SHP77 treated with DMSO at 0.1 percent for 48 hours (cell line): ENCODE results near the gene ZC3H4.
"Not testable (repeated sequence)": the region's sequence is repeated elsewhere in the genome, so short reads cannot be mapped to it uniquely, and the experiment has no call there.

ENCODE experiments used
- DNase-seq: peaks from one replicate; lab custom pipeline; 2025; lab: John Stamatoyannopoulos, UW

The ZC3H4 gene

GRCh38 chr19:47084879-47085439, 28.6 kb downstream of the ZC3H4 start:
- no peak for DNase-seq

GRCh38 chr19:47082493-47082892, 31.1 kb downstream of the ZC3H4 start:
- DNase-seq: no peak

DNA sequence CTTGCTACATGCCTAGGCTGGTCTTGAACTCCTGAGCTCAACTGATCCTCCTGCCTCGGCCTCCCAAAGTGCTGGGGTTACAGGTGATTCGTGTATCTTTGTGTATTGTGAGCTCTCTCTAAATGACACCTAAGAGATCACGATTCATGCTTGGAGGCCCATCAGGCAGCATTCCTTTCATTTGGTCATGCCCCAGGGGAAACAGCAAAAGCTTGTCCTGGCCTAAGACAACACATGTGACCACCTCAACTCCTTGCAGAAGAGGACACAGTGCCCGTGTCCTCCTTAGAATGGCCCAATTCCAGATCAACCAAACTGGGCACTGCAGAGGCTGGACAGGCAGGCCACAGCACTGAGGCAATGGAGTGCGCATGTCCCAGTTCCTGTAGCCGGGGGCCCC, 32.5 kb downstream of the ZC3H4 start:
- DNase-seq: no peak

DNA sequence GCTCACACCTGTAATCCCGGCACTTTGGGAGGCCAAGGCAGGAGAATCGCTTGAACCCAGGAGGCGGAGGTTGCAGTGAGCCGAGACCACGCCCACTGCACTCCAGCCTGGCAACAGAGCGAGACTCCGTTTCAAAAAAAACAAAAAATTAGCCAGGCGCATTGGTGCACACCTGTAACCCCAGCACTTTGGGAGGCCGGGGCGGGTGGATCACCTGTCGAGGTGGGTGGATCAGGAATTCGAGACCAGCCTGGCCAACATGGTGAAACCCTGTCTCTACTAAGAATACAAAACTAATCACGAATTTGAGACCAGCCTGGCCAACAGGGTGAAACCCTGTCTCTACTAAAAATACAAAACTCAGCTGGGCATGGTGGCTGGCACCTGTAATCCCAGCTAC, 35.2 kb downstream of the ZC3H4 start:
- not testable (repeated sequence) for DNase-seq

DNA sequence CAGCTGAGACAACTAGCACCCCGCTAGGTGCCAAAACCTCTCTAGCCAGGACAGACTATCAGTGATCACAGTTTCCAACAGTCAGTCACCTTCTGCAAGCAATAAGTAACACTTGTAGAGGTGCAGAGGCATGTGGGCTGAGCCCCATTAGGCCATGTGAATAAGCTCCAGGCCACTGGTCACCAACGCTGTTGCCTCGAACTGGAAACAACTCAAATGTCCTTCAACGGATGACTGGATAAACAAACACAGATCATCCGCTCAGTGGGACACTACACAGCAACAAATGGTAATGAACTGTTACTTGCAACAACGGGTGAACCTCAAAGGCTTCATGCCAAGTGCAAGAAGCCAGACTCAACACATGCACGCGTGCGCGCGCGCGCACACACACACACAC, 37.6 kb downstream of the ZC3H4 start:
- no peak for DNase-seq

DNA sequence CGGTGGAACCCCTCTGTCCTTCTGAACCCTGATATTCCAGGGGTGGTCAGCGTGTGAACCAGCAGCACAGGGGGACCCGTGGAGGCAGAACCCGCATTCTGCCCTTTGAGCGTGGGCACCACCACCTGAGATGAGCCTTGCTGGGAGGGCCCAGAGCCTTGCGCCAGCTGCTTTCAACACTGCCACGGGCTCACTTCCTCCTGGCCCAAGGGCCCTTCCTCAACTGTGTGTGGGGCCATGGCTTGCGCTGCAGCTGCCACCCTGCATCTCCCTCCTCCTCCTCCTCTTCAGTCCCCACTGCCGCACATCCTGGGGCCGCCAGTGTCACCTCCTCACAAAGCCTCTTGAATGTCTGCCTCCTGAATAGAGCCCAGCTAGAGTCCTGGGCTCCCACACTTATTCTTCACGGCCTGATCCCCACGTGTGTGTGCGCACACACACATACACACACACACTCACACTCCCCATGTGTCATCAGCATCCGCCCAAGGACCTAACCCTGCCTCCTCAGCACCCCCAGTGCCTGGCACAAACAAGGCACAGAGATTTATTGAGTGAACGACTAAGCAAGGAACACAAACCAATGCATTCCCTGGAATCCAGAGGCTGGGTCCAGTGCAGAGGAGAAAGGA, 38.3 kb downstream of the ZC3H4 start:
- no peak for DNase-seq

GRCh38 chr19:47074621-47075020, 39.0 kb downstream of the ZC3H4 start:
- no peak for DNase-seq

- no peak for DNase-seq
Observed at GRCh38 chr19:47073574-47073973, 40.0 kb downstream of the ZC3H4 start.

DNA sequence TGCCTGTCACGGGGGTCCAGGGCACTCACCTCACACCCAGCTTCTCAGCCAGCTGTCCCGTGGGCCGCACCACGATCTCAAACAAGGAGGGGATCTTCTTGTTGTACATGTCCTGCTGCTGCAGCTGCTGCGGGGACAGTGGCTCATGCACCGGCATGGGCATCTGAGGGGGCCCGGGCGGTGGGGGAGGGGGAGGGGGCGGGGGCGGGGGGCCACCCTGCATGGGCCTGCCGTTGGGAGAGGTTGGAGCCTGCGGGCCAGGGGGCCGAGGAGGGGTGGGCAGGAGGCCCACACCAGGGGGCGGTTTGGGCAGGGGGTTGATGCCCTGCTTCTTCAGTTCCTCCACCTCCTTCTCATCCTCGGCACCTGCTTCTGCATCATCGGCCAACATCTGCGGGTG, 41.3 kb downstream of the ZC3H4 start:
- DNase-seq: no peak

GRCh38 chr19:47071731-47072130, 41.8 kb downstream of the ZC3H4 start:
- no peak for DNase-seq

GRCh38 chr19:47070756-47071155, 42.8 kb downstream of the ZC3H4 start:
- DNase-seq: no peak

DNA sequence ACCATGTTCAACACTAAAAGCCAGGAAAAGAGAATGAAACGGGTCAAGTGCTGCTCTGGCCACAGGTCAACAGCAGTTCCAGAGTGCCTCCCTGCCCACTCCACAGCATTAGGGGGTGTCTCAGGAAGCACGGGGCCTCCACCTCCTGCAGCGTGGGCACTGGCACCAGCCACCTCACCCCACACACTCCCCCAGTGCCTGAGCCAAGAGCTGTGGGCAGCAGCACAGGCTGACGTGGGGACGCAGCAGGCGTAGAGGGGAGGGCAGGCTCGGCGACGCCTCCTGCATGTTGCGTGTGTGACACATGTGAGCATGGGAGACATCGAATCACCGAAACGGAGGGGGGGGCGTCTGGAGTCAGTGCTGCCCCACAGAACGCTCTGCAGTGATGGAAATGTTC, 43.8 kb downstream of the ZC3H4 start:
- no peak for DNase-seq

- no peak for DNase-seq
Observed at GRCh38 chr19:47068876-47069406, 44.6 kb downstream of the ZC3H4 start.

DNA sequence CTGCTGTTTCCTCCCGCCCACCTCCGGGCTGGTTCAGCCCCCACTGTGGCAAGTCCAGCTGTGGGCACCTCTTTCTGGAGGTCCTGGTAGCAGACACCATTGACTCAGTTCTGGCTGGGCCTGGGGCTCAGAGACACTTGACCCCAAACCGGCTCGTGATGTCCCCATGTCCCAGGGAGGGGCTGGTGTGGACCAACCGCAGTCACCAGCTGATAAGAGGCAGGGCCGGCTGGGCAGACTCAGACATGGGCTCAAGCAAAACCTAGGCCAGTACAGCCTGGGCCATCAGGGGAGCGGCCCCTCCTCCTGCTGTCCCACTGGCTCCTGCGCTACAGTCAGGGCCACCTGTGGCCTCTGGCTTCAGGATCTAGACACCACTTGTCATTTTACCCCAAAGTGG, 45.3 kb downstream of the ZC3H4 start:
- DNase-seq: no peak

DNA sequence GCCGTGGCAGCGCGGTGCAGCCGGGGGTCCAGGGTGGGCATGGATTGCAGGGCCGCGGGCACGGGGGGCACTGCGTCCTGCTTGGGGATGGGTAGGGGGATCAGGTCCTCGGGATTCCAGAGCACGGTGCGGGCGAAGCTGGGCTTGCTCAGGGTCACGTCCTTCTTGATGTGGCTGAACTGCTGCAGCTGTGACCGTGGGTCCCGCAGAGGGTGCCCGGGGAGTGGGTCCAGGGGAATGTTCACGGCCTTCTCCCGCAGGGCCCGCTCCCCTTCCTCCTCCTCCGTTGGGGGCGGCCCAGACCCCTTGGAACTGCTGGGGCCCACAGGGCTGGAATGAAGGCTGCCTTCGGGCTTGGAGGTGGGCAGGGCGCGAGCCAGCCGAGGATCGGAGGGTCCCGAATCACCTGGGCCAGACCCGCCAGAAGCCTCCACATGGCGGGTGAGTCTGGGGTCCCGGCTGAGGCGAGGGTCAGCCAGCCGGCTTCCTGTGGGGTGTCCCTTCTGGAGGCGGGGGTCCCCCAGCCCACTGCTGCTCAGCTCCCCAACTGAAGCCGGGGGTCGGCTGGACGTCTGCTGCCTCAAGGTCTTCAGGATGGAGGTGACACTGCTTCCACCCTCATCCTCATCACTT, 46.2 kb downstream of the ZC3H4 start:
- DNase-seq: no peak

GRCh38 chr19:47066376-47067214, 47.0 kb downstream of the ZC3H4 start:
- DNase-seq: no peak

DNA sequence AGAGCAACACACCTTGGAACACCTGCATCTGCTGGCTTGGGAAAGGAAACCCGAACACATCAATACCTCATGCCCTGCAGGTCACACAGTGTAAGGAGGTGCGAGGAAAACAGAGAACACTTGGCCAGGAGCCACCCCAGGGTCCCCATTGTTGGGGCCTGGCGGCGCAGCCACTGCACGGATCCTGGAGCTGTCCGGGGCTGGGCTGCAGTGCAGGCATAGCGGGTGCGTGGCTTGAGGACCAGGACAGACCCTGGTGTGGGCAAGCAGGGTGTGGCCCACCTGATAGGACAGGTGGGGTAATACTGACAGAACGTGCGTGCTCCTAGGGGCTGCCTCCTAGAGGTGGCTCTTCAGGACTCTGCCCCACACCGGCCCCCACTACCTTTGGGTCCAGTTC, 48.3 kb downstream of the ZC3H4 start:
- no peak for DNase-seq

GRCh38 chr19:47063874-47064273, 49.7 kb downstream of the ZC3H4 start:
- no peak for DNase-seq

DNA sequence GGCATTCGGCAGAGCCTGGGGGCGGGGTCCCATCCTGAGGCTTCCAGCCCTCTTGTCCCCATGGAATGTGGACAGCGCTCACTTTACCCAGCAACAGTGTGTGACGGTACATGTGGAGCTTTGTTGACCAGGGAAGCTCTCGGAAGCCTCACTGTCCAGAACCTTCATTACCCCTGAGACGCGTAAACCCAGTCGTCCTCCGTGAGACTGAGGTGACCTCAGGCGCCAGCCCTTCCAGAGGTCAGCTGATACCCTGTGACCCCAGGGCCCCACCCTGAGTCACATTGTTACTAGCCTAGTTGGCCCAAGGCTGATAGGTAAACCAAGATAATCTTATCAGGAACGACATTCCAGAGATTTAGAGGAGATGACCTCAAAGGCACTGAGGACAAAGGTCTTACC, 55.0 kb downstream of the ZC3H4 start:
- no peak for DNase-seq

- DNase-seq: no peak
Observed at GRCh38 chr19:47057328-47057727, 56.2 kb downstream of the ZC3H4 start.

DNA sequence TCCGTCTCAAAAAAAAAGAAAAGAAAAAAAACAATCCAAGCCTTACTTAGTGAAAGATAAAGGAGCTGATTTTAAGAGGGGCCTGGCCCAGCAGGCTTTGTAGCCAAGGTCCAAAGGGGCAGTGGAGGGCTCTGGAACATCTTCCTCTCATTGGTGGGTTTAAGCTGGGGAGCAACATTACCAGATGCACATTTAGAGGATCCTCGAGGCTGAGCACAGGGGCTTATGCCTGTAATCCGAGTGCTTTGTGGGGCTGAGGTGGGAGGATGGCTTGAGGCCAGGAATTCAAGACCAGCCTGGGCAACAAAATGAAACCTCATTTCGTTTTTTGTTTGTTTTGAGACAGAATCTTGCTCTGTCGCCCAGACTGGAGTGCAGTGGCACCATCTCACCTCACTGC, 57.2 kb downstream of the ZC3H4 start:
- DNase-seq: no peak

DNA sequence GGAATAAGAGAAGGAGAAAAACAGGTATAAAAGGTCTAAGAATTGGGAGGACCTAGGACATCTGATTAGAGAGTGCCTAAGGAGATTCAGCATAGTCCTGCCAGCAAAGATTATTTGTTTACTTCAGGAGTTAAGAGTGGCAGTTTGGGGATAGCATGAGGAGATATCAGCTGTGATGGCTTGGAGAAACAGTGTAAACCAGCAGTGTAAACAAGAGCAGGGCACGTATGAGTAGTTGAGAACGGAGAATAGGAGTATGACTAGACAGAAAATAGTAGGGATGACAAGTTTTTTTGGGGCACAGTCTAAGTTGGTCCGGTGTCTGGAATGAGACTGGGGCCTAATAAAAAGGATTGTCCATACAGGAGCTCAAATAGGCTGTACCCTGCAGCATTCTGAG, 63.0 kb downstream of the ZC3H4 start:
- DNase-seq: not testable (repeated sequence)

DNA sequence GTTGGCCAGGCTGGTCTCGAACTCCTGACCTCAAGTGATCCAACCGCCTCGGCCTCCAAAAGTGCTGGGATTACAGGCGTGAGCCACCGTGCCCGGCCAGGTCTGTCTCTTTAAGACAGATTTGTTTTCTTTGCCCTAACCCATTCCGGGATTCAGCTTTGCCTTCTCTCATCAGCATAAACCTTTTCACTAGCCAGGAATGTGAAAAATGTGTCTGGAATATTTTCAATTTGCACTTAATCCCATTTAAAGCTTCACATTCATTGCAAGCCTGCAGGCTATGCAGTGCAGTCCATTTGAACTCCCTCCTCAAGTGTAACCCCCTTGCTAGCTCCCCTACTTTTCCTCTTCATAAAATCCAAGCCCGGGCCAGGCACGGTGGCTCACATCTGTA, 64.3 kb downstream of the ZC3H4 start:
- DNase-seq: no peak
